Fibroblast of lung (primary cell): Measurements from ENCODE around the gene CD69. TPM values are rescaled to one million over a fixed set of nuclear protein-coding genes. Genes with fewer than 3 reads are reported as not detected.
A peak's percentile ranks its signal among the peaks of the same experiment; 100 is the strongest.

Experiments
- DNase-seq, 2 donors: peaks; one replicate each; pipeline versions ENCODE4 v3.0.0 to v3.0.0-alpha.2; 2010; ENCODE audit warnings: low read depth in 2 of 2
- H2AFZ ChIP-seq: 2 replicates; pipeline ENCODE4 v1.5.1; 2012; ENCODE audit warnings: low read length, control low read depth, inconsistent platforms
- H3K27ac ChIP-seq: 2 replicates; pipeline ENCODE4 v1.5.1; 2011; ENCODE audit warnings: low read length, control low read depth; ENCODE audit not compliant: insufficient read depth
- H3K27me3 ChIP-seq: 2 replicates; pipeline ENCODE4 v1.5.1; 2011; ENCODE audit warnings: mild to moderate bottlenecking, low read length; ENCODE audit not compliant: control insufficient read depth, insufficient read depth
- H3K36me3 ChIP-seq: 2 replicates; pipeline ENCODE4 v1.5.1; 2011; ENCODE audit warnings: low read length; ENCODE audit not compliant: control insufficient read depth, insufficient read depth
- H3K4me1 ChIP-seq: 2 replicates; pipeline ENCODE4 v1.5.1; 2011; ENCODE audit warnings: low read length; ENCODE audit not compliant: control insufficient read depth, insufficient read depth; ENCODE audit errors: extremely low read depth
- H3K4me2 ChIP-seq: 2 replicates; pipeline ENCODE4 v1.5.1; 2011; ENCODE audit warnings: low read length, control low read depth; ENCODE audit not compliant: insufficient read depth; ENCODE audit errors: extremely low read depth
- H3K4me3 ChIP-seq, 4 experiments: fragments of 200-600 bp in 1 of 4; sonication (generic) in 1 of 4; replicated peaks in 1 of 4; 2 replicates each; pipeline ENCODE4 v1.5.1; 2011 to 2016; ENCODE audit warnings: low read length in 4 of 4, low read depth in 3 of 4, mild to moderate bottlenecking in 3 of 4, control low read depth in 2 of 4, inconsistent platforms in 1 of 4, mixed read lengths in 1 of 4; ENCODE audit not compliant: insufficient read depth in 1 of 4; ENCODE audit errors: control extremely low read depth in 1 of 4
- H3K79me2 ChIP-seq: 2 replicates; pipeline ENCODE4 v1.5.1; 2012; ENCODE audit warnings: mild to moderate bottlenecking, low read length, inconsistent platforms; ENCODE audit not compliant: control insufficient read depth, insufficient read depth
- H3K9ac ChIP-seq: 2 replicates; pipeline ENCODE4 v1.5.1; 2011; ENCODE audit warnings: mild to moderate bottlenecking, low read length, control low read depth; ENCODE audit not compliant: insufficient read depth
- H3K9me3 ChIP-seq: 2 replicates; pipeline ENCODE4 v1.5.1; 2012; ENCODE audit warnings: low read depth, low read length; ENCODE audit not compliant: control insufficient read depth, insufficient read depth
- H4K20me1 ChIP-seq: 2 replicates; pipeline ENCODE4 v1.5.1; 2011; ENCODE audit warnings: low read length; ENCODE audit not compliant: control insufficient read depth, insufficient read depth; ENCODE audit errors: extremely low read depth
- EZH2 ChIP-seq: IDR thresholded peaks from 2 replicates; pipeline ENCODE4 v1.5.1; 2012; ENCODE audit warnings: low read length, control low read depth, mild to moderate bottlenecking; ENCODE audit errors: missing control alignments
- polyA plus RNA-seq, 2 donors: library from polyadenylated mRNA; depleted of rRNA in 1 of 2; stranded (reverse) in 1 of 2; unstranded in 1 of 2; fragments of >200 nt; gene quantifications; 2 replicates each; pipeline ENCODE4 v1.2.1, GENCODE V29; 2011 to 2012; ENCODE audit warnings: missing spikeins in 1 of 2
- total RNA-seq: library from RNA; depleted of rRNA; stranded (reverse); fragments of >200 nt; gene quantifications from 2 replicates; pipeline ENCODE4 v1.2.1, GENCODE V29; 2014
- TF ChIP-seq, protein P1 (sequence below), 2 donors: IDR thresholded peaks in 1 of 2; conservative IDR thresholded peaks in 1 of 2; 1 replicate in 1 of 2; 2 replicates in 1 of 2; pipeline ENCODE4 v1.5.1; 2011 to 2012; ENCODE audit warnings: low read length in 2 of 2, control low read depth in 1 of 2, inconsistent platforms in 1 of 2, low read depth in 1 of 2, mild to moderate bottlenecking in 1 of 2

The CD69 gene
- total and polyA plus RNA-seq, 2 donors (not counting 1 experiment from before 2014, with no cell fraction given) = not detected

- no peak overlapping the region for H3K4me3 ChIP-seq
- no peak overlapping the region for H3K9ac ChIP-seq
- H3K4me1 ChIP-seq = no peaks in the 10 kb centered on the region
- no peaks in the 10 kb centered on the region for H3K9me3 ChIP-seq
- no peaks in the 10 kb centered on the region for H3K79me2 ChIP-seq
- TF ChIP-seq, protein P1, sequence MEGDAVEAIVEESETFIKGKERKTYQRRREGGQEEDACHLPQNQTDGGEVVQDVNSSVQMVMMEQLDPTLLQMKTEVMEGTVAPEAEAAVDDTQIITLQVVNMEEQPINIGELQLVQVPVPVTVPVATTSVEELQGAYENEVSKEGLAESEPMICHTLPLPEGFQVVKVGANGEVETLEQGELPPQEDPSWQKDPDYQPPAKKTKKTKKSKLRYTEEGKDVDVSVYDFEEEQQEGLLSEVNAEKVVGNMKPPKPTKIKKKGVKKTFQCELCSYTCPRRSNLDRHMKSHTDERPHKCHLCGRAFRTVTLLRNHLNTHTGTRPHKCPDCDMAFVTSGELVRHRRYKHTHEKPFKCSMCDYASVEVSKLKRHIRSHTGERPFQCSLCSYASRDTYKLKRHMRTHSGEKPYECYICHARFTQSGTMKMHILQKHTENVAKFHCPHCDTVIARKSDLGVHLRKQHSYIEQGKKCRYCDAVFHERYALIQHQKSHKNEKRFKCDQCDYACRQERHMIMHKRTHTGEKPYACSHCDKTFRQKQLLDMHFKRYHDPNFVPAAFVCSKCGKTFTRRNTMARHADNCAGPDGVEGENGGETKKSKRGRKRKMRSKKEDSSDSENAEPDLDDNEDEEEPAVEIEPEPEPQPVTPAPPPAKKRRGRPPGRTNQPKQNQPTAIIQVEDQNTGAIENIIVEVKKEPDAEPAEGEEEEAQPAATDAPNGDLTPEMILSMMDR (conservative IDR thresholded peaks at IDR 0.05 in 1 of 2, IDR thresholded peaks at IDR 0.05 in 1 of 2; ENCODE audit: low read depth in 1 of 2, low read length in 2 of 2) = no peak
- no peak for TF ChIP-seq EZH2
- H3K27ac ChIP-seq = no peak overlapping the region
- H3K27me3 ChIP-seq = no peaks in the 10 kb centered on the region
- no peaks in the 10 kb centered on the region for H4K20me1 ChIP-seq
- H2AFZ ChIP-seq = no peak overlapping the region
- no peak overlapping the region for H3K4me2 ChIP-seq
- no peak for DNase-seq
- H3K36me3 ChIP-seq = no peaks in the 10 kb centered on the region
These were observed 1.7 kb upstream of the CD69 start for GRCh38 chr12:9762369-9762768.

DNA sequence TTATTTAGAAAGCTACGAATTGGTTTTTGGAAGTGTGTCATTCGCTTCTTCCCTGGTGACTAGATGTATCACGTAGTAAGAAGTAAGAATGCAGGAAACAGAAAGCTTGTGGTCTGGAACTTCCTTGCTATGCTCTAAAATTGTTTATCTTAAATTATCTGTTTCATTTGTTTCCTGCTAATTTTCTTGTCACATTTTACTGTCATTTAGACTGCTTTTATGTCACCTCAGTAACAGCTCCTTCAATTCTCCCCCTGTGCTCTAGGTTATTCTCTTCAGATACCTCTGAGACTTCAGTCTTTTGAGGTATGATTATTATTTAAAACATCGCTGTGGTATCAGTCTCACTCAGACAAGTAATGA, 699 bp upstream of the CD69 start:
- no peak overlapping the region for H3K27ac ChIP-seq
- no peaks in the 10 kb centered on the region for H4K20me1 ChIP-seq
- H3K27me3 ChIP-seq = no peaks in the 10 kb centered on the region
- no peak overlapping the region for H3K4me2 ChIP-seq
- DNase-seq = peak in 1 of 2 donors; percentile 22
- H3K79me2 ChIP-seq = no peaks in the 10 kb centered on the region
- no peaks in the 10 kb centered on the region for H3K36me3 ChIP-seq
- no peaks in the 10 kb centered on the region for H3K4me1 ChIP-seq
- no peak overlapping the region for H2AFZ ChIP-seq
- TF ChIP-seq EZH2 = no peak
- TF ChIP-seq, protein P1 (conservative IDR thresholded peaks at IDR 0.05 in 1 of 2, IDR thresholded peaks at IDR 0.05 in 1 of 2; ENCODE audit: low read depth in 1 of 2, low read length in 2 of 2) = no peak
- no peak overlapping the region for H3K9ac ChIP-seq
- H3K9me3 ChIP-seq = no peaks in the 10 kb centered on the region
- no peak overlapping the region for H3K4me3 ChIP-seq

- TF ChIP-seq, protein P1 (conservative IDR thresholded peaks at IDR 0.05 in 1 of 2, IDR thresholded peaks at IDR 0.05 in 1 of 2; ENCODE audit: low read depth in 1 of 2, low read length in 2 of 2) = no peak
- no peak for TF ChIP-seq EZH2
- H3K9ac ChIP-seq = no peak overlapping the region
These were observed 581 bp downstream of the CD69 start for GRCh38 chr12:9760120-9760519.

More at GRCh38 chr12:9760120-9760519, 581 bp downstream of the CD69 start:
- H3K27me3 ChIP-seq = no peaks in the 10 kb centered on the region
- H3K9me3 ChIP-seq = no peaks in the 10 kb centered on the region
- no peak overlapping the region for H3K4me3 ChIP-seq
- H3K4me2 ChIP-seq = no peak overlapping the region
- no peak overlapping the region for H2AFZ ChIP-seq
- H3K36me3 ChIP-seq = no peaks in the 10 kb centered on the region
- no peak for DNase-seq
- H3K4me1 ChIP-seq = no peaks in the 10 kb centered on the region
- no peak overlapping the region for H3K27ac ChIP-seq
- H3K79me2 ChIP-seq = no peaks in the 10 kb centered on the region
- H4K20me1 ChIP-seq = no peaks in the 10 kb centered on the region
